ENCODE measurements around the gene LGR4. TPM values are rescaled to one million over a fixed set of nuclear protein-coding genes. Genes with fewer than 3 reads are reported as not detected.

The LGR4 gene
- total and polyA plus RNA-seq, 10 of the 15 experiments (the other 5 are each of a cell fraction or from before 2014, with no cell fraction given) = under 0.01 to 0.64 (median 0.04) TPM; not detected in 5

DNA sequence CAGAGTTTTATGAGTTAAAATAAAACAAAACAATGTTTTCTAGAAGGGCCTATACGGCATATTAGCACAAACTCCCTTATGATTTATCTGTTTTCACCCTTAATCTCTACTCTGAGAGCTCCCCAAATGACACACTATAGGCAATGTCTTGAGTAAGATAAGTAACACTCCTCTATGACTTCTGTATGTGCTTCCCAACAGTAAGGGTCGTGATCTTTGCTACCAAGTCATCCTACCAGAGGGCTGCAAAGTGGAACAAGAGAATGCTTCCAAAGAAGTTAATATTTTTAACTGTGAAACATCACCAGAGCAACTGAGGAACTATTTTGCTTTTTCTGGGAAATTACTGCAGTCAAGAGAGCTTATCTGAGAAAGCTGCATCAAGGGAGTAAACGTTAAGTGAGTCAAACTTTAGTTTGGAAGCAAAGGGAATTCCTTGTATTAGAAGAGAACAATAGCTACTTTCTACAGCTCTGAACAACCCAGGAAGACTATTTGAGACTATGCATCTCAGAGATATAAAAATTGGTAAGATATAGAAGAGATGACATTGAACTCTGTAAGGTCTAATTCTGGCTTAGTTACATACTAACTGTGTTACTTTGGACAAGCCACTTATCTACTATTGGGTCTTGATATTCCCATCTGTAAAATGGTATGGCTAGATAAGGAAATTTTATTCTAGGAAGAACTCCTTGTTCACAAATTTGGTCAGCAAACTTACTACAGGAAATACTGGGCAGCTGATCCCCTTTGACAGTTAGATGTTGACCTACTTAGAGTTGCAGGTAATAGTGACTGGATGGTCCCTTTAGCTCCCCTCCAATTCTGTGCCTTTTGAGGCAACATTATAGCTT is 65.9 kb downstream of the LGR4 start:
- WGBS (ENCODE audit: insufficient coverage, insufficient replicate concordance, low lambda C conversion rate, missing lambda C conversion rate) = 9% methylated on average over 3 of the region's 3 CpGs
- Histone ChIP-seq H3K27ac (ENCODE audit: control insufficient read depth, insufficient read depth) (no peak overlapping the region), H3K9me3 (replicated peaks; ENCODE audit: control insufficient read depth, insufficient read depth, low read length) (no peaks in the 10 kb centered on the region), H3K36me3 (ENCODE audit: control insufficient read depth in 2 of 2, insufficient read depth in 2 of 2, low read length in 1 of 2) (no peaks in the 10 kb centered on the region), H4K20me1 (ENCODE audit: control insufficient read depth, insufficient read depth) (no peaks in the 10 kb centered on the region), H3K79me2 (ENCODE audit: control insufficient read depth, insufficient read depth, low read length) (no peaks in the 10 kb centered on the region), H3K9ac (ENCODE audit: control insufficient read depth, insufficient read depth, low read length) (no peak overlapping the region), H3K4me3 (no peak overlapping the region), H3K4me1 (ENCODE audit: control insufficient read depth, insufficient read depth, low read length) (no peaks in the 10 kb centered on the region), H3K4me2 (ENCODE audit: control insufficient read depth, insufficient read depth) (no peak overlapping the region), H2AFZ (ENCODE audit: control insufficient read depth, low read depth, low read length) (no peak overlapping the region), H3K27me3 (replicated peaks in 1 of 2; ENCODE audit: control insufficient read depth in 2 of 2, insufficient read depth in 2 of 2, low read length in 1 of 2) (no peaks in the 10 kb centered on the region)
- DNase-seq (ENCODE audit: low read depth, low spot score) (no peak), ATAC-seq (no peak), FAIRE-seq (no peak)
- ChIA-PET RAD21 (ENCODE audit: unreplicated experiment) (no interaction called here), SMC1A (ENCODE audit: uncharacterized antibody, unreplicated experiment) (interaction anchor here (1.9 kb wide), 1 partner anchor 8 kb away, joined by 4 read pairs; no protein-coding TSS in a partner anchor), CTCF (no interaction called here), POLR2A (no interaction called here)
- in situ Hi-C loops (cut with MboI) = no loop called here
- intact Hi-C loops (cut with micrococcal nuclease; ENCODE audit: unreplicated experiment) = no loop called here
- TF ChIP-seq NFYA (IDR thresholded peaks at IDR 0.05; ENCODE audit: borderline replicate concordance, low read depth, low read length) (no peak), ZBTB4 (CRISPR knock-in tag; IDR thresholded peaks at IDR 0.05) (no peak)
- BruUV-seq (replicated peaks) = no TSS peak

Measured in GM12878 (cell line).